HEK293T (cell line): ENCODE results near the gene SIRT5.

Source experiments
- ELF4 ChIP-seq: fragments of 450-650 bp; IDR thresholded peaks from 2 replicates; pipeline ENCODE4 v1.6.1; 2017; ENCODE audit warnings: antibody characterized with exemption
- FOXM1 ChIP-seq: fragments of 450-650 bp; IDR thresholded peaks from 2 replicates; pipeline ENCODE4 v1.6.1; 2017; ENCODE audit warnings: mild to moderate bottlenecking, borderline replicate concordance

DNA sequence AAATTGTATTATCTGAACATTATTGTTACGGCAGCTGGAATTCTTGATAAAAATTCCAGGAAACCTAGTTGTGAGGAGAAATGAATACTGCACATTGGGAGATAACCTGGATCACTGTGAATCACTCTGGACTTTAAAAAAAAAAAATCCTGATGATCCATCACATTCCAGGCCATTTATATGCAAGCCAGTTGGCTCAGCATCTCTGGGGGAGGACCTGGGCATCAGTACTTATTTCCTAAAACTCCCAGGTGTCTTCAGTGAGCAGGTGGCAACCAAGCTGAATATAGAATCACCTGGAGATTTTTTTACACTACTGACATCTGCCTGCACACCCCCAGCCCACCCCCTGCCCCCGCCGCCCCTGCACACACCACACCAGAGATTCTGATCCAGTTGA is 39.1 kb upstream of the SIRT5 start:
- TF ChIP-seq ELF4 (no peak), FOXM1 (no peak)
